ENCODE measurements around the gene GBX1. TPM values are rescaled to one million over a fixed set of nuclear protein-coding genes. Genes with fewer than 3 reads are reported as not detected.

The GBX1 gene
- not detected for polyA plus RNA-seq (2013, experiment 1 of 2; ENCODE audit: insufficient read length)
- not detected for polyA plus RNA-seq (2013, experiment 2 of 2; ENCODE audit: insufficient read length)

GRCh38 chr7:151167197-151167961 lies at the start of gene GBX1:
Gene GBX1 (minus strand): TSS chr7:151167694. CDS start chr7:151167548, 146 bp downstream.
- no peak for DNase-seq

- DNase-seq = no peak
Observed at GRCh38 chr7:151215396-151215795, 47.9 kb upstream of the GBX1 start.

GRCh38 chr7:151213826-151214225 lies 46.3 kb upstream of the GBX1 start:
- no peak for DNase-seq

- DNase-seq = no peak
Observed at GRCh38 chr7:151212626-151213025, 45.1 kb upstream of the GBX1 start.

- DNase-seq = no peak
Observed at GRCh38 chr7:151211155-151211772, 43.8 kb upstream of the GBX1 start.

- DNase-seq = no peak
Observed at GRCh38 chr7:151210087-151210854, 42.8 kb upstream of the GBX1 start, which contains the start of gene H2BK1. Gene H2BK1 (minus strand): TSS chr7:151210488. CDS start chr7:151210318, 170 bp downstream.

- DNase-seq = no peak
Observed at GRCh38 chr7:151209588-151209987, 42.1 kb upstream of the GBX1 start.

GRCh38 chr7:151208253-151208862 lies 40.9 kb upstream of the GBX1 start:
- DNase-seq = no peak

- no peak for DNase-seq
Observed at GRCh38 chr7:151207804-151208203, 40.3 kb upstream of the GBX1 start.

GRCh38 chr7:151207315-151207714 lies 39.8 kb upstream of the GBX1 start:
- no peak for DNase-seq

- no peak for DNase-seq
Observed at GRCh38 chr7:151206914-151207313, 39.4 kb upstream of the GBX1 start.

GRCh38 chr7:151205730-151206129 lies 38.2 kb upstream of the GBX1 start:
- no peak for DNase-seq

- DNase-seq = no peak
Observed at GRCh38 chr7:151204383-151205032, 37.0 kb upstream of the GBX1 start.

GRCh38 chr7:151202836-151203235 lies 35.3 kb upstream of the GBX1 start:
- DNase-seq = no peak

GRCh38 chr7:151201751-151202150 lies 34.3 kb upstream of the GBX1 start:
- no peak for DNase-seq

- DNase-seq = no peak
Observed at GRCh38 chr7:151201344-151201743, 33.9 kb upstream of the GBX1 start.

- no peak for DNase-seq
Observed at GRCh38 chr7:151198945-151199848, 31.7 kb upstream of the GBX1 start.

- no peak for DNase-seq
Observed at GRCh38 chr7:151197932-151198331, 30.4 kb upstream of the GBX1 start.

- DNase-seq = no peak
Observed at GRCh38 chr7:151195616-151196450, 28.3 kb upstream of the GBX1 start.

- no peak for DNase-seq
Observed at GRCh38 chr7:151194188-151194587, 26.7 kb upstream of the GBX1 start.

All from fibroblast of skin of scalp (primary cell).